Activated T-cell treated with anti-CD3 and anti-CD28 coated beads for 24 hours (primary cell): ENCODE results near the gene SLC8B1.
"Not testable (repeated sequence)": the region's sequence is repeated elsewhere in the genome, so short reads cannot be mapped to it uniquely, and the experiment has no call there.

Source experiments
- DNase-seq: peaks from one replicate; pipeline ENCODE4 v3.0.0-alpha.2; 2020; ENCODE audit warnings: low read depth

SLC8B1 gene

GRCh38 chr12:113354192-113354591 is 19.3 kb upstream of the SLC8B1 start:
- not testable (repeated sequence) for DNase-seq

DNA sequence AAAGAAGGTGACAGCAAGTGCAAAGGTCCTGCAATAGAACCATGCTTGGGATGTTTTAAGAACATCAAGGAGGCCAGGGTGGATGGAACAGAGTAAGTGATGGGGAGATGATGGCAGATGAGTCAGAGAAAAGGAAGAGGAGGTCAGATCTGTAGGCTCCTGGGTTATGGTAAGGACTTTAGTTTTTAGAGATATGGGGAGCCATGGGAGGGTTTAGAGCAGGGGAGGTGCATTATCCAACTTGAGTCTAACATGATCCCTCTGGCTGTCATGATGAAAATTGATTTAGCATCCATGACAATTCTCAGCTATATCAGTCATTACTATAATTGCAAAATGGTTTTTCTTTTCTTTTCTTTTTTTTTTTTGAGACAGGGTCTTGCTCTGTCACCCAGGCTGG is 16.2 kb upstream of the SLC8B1 start:
- no peak for DNase-seq

DNA sequence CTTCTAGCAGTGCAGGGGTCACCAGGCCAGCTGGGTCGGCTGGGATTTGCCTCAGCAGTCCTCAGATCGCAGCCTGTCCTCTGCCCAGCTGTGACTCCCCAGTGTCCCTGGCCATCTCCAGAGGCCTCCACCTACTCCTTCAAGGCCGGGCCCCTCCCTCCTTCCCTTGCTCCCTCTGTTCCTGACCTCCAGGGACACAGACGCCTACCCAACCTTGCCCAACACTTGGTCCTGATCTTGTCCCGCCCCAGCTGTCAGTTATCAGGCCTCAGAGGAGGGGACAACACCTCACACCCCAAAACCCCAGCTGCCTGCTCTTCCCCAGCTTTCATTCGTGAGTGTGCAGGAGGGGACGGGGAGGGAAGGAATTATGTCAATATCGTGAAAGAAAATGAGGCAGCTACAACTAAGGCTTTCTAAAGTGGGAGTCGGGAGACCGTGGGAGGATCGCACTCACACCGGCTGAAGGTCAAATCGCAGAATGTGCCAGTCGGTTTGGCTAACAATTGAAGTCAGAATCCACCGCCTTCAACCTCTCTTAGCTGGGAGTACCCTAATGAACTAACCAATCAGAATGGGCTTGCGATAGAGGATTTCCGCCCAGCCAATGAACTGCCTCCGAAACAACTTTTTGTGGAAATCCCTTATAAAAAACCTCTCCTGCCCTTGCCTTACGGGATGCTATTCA is 14.1 kb upstream of the SLC8B1 start:
- DNase-seq: no peak

DNA sequence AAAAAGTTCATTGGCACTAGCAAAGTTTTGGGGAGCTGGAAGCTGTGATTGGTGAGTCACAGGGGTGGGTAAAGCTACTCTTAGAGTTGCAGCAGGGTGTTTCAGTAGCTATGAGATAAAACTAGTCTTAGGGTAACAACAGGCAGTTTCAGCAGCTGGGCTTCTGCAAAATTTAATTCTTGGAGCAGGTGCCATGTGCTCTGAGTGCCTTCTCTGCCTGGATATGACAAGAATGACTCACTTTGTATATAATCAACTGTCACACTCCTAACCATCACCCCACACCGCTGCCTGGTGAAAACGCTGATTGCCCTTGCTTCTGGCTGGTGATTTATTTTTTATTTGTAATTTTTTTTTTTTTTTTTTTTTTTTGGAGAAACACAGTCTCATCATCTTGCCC is 13.0 kb upstream of the SLC8B1 start:
- DNase-seq: no peak

DNA sequence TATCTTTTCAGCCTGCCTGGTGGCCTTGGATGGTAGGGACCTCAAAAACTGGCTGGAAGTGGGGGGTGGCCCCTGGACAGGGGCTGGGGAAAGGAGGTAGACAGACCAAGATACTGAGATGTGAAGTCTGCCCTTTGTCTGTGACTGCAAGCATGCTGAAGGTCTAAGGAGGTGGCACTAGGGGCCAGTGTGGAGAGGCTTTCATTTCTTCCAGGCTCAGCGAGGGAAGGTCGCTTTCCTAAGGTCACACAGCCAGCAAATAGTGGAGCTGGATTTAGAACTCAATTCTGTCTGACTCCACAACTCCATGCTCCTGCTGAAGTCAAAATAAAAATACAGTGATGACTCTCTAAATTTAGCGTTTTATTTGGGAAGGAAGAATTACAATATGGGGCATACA is 12.2 kb upstream of the SLC8B1 start:
- DNase-seq: no peak

GRCh38 chr12:113346353-113346752 is 11.4 kb upstream of the SLC8B1 start:
- DNase-seq: no peak

DNA sequence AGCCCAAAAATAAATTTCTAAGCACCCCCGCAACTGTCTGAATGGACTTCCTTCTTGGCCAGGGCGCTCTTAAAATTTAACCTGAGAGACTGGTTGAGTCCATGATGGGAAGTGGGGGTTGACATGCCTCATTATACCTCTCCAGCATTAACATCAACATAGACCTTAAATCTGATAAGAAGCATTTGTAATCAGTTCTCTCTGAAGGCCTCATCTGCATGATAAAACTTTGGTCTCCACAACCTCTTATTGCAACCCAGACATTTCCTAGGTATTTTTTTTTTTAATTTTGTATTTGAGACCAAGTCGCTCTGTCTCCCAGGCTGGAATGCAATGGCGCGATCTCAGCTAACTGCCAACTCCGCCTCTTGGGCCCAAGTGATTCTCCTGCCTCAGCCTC is 10.4 kb upstream of the SLC8B1 start:
- no peak for DNase-seq

GRCh38 chr12:113341535-113341934 is 6.6 kb upstream of the SLC8B1 start:
- no peak for DNase-seq

DNA sequence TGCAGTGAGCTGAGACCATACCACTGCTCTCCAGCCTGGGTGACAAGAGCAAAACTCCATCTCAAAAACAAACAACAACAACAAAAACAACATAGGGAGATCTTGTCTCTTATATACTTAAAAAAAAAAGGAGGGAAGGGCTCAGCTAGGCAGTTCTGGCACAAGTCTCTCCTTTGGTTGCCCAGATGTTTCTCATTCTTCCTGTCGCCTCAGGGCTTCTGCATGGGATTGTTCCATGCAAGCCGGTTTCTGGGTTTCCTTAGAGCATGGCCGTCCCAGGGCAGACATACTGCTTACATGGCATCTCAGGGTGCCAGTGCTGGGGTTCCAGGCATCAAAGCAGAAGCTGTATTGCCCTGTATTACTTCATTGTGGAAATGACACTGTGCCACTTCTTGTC is 5.2 kb upstream of the SLC8B1 start:
- no peak for DNase-seq

- DNase-seq: no peak
Observed at GRCh38 chr12:113339540-113339939, 4.6 kb upstream of the SLC8B1 start.

GRCh38 chr12:113333877-113334785 is 778 bp downstream of the SLC8B1 start:
- DNase-seq: no peak

DNA sequence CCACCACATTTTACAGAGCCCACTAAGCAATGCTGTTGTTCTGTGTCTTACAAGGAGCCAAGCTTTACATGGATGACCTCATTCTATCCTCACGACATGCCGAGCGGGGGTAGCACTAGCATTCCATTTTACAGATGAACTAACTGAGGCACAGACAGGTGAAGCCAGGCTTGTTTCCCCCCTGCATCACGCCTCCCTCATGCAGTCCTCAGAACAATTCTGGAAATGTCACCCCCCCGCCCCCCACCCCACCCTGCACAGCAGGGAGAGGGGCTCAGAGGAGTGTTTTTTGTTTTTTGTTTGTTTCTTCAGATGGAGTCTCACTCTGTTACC is 1.5 kb downstream of the SLC8B1 start:
- DNase-seq: no peak

DNA sequence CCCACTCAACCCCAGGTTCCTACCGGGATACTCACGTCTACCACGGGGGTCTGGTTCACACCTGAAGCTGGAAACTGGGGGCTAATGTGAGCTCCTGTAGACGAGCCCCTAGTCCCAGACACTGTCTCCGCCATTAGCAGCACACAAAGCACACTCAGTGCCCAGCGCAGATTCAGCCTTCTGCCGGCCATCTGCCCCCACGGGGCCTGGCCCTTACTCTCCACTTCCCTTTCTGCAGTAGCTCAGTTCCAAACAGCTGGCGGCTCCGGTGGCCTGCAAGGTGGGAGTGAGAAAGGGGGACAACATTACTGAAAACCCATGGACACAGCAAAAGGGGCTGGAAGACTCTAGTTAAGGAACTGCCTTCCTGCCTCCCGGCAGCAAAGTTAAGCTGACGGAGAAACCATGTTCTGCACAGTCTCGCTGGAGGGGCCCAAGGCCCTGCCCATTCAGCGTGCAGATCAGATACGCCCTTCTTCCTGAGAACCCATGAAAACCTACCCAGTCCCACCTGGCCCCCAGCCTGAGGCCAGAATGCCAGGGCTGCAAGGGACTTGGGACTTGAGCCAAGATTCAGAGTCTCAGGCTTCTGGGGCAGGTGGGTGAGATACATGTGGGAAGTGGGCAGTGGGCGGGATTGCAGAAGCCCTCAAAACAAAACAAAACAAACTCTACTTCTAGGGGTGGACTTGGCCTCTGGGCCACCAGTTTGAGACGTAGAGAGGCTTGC is 2.1 kb downstream of the SLC8B1 start:
- no peak for DNase-seq

- DNase-seq: no peak
Observed at GRCh38 chr12:113330505-113330904, 4.4 kb downstream of the SLC8B1 start.

DNA sequence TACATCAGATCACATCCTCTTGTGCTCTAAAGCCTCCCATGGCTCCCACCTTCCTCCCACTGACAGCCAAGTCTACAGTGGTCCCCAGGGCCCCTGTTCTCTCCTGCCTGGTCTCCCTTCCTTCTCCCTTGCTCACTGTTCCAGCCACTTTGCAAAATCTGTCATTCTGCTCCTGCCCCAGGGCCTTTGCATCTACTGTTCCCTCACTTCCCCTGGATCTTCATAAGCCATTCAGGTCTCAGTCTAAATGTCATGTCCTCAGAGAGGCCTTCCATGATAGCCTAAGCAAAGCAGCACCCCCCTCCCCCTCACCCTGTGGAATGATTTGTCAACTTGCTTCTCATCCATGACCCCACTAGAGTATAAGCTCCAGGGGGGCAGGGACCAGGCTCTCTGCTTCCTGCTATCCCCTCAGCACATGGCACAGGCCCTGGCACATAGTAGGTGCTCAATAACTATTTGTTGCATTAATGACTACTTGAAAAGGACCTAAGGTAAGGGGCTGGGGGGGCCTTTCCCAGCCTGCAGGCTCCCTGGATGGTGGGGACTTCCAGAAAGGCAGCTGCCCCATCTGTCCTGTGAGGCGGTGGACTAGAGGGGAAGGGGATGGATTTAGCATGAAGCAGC is 5.0 kb downstream of the SLC8B1 start:
- no peak for DNase-seq

GRCh38 chr12:113329022-113329790 is 5.7 kb downstream of the SLC8B1 start:
- DNase-seq: no peak

GRCh38 chr12:113328368-113328889 is 6.5 kb downstream of the SLC8B1 start:
- DNase-seq: no peak

GRCh38 chr12:113326775-113327395 is 8.0 kb downstream of the SLC8B1 start:
- no peak for DNase-seq

DNA sequence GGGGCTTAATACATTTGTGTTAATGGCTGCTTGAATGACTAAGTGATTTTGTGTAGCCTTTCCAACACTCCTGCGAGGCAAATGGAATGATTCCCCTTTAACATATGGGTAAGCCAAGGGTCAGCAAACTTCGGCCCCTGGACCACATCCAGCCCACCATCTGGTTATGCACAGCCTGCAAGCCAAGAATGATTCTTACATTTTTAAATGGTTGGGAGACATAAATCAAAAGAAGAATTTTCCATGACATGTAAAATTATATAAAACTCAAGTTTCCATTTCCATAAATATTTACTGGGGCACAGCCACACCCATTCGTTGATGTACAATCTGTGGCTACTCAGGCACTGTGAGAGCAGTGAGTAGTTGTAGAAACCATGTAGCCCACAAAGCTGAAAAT is 9.0 kb downstream of the SLC8B1 start:
- DNase-seq: no peak

- DNase-seq: no peak
Observed at GRCh38 chr12:113322343-113322742, 12.6 kb downstream of the SLC8B1 start.

- no peak for DNase-seq
Observed at GRCh38 chr12:113320401-113320800, 14.5 kb downstream of the SLC8B1 start.
